ENCODE measurements around the gene ESRP2.

Gene ESRP2

DNA sequence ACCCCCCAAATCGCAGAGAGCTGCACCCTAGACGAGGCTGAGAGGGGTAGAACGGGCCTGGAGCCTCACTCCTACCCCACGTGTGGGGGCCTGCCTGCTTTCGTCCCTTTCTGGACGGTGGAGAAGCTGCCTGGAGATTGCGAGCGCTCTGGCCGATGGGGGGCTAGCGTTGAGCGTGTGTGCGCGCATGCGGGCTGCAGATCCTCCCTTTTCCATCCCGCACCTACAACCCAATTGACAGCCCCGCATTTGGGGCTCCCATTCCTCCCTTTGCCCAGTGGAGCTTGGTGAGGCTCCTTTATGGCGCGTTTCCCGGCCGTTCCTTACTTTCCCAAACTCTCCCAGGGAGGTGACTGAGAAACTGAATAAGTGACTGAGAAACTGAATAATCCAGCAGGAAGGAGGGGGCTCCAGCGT, 907 bp upstream of the ESRP2 start:
- DNase-seq = no peak

- no peak for DNase-seq
Observed at GRCh38 chr16:68236137-68236825, 354 bp upstream of the ESRP2 start.

DNA sequence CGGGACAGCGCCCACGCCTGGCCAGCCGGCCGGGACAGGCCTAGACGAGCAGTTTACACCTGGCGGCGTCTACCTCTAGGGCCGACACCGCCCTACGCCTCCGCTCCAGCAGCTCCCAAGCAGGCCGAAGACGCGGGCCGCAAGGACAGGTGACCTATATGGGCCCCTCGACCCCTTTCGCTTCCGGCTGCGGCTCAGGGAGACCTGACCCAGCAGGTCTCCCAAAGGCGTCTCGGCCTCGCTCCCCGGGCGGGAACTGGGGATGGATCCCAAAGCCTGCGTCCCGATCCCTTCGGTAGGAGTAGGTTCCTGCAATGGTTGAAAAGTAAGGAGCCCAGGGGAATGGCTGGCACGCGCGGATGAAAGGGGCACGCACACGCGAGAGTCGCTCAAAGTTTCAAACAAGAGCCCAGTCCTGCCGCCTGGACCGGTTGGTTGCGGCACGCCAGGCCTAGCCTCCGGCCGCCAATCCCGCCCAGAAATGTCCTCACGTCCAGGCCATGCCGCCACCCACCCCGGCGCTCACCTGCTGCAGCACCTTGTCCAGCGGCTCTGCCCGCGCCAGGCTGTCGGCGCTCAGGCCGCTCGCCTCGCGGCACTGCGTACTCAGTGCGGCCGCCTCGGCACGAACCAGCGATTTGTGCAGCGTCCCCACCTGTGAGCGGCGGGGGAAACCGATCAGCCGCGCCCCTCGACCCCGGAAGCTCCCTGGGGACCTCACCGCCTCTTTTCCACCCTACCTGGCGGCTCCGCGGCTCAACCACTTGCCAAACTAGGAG, 630 bp downstream of the ESRP2 start:
- DNase-seq = no peak

GRCh38 chr16:68234188-68235107, 1.5 kb downstream of the ESRP2 start:
- DNase-seq = no peak

DNA sequence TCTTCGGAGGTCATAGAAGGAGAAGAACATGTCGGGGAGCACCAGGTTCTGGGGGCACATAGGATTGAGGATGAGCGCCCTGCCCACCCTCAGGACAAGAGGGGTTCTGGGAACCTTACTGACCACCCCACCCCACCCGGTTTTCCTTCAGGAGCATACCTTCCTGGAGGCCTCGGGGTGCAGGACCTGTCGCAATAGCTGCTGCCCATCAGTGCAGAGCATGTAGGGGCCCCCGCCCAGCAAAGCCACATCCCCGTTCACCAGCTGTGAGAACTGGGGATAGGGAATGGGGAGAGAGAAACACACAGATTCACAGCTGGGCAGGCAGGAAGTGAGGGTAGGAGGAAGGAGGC, 2.1 kb downstream of the ESRP2 start:
- no peak for DNase-seq

GRCh38 chr16:68233085-68233834, 2.7 kb downstream of the ESRP2 start:
- no peak for DNase-seq

DNA sequence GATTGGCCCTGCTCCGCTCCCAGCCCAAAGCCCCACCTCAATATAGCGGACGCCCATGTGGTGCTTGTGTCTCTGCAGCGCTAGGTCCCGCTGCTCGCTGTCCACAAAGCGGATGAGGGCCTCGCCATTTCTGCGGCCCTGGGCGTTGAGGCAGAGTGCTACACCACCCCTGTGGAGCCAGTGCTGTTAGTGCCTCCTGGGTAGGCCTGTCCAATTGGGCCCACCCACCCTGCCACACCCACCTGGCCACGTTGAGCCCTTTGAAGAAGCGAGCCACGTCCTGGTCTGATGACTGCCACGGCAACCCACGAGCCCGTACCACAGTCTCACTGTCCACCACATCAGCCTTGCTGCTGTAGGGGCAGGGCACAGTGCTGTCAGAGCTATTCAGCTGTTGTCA, 3.6 kb downstream of the ESRP2 start:
- no peak for DNase-seq

GRCh38 chr16:68231384-68232136, 4.4 kb downstream of the ESRP2 start:
- no peak for DNase-seq

DNA sequence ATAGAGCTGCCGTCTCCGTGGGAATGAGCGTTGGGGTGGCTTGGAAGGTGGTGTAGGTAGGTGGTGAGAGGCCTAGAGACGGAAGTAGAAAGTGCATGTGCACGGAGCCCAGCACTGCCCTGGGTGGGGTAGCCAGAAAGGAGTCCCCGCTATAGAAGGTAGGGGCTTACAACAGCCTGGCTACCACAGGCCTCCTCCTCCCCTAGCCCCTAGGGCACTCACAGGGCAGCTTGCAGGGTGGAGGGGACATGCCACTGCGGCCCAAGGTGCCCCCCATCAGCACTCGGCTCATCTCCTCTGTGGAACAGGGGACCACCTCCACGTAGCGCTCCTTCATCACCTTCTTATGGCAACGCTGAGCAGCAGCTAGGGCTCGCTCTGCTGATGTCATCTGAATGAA, 5.0 kb downstream of the ESRP2 start:
- no peak for DNase-seq

- DNase-seq = no peak
Observed at GRCh38 chr16:68230176-68230571, 5.8 kb downstream of the ESRP2 start.

- no peak for DNase-seq
Observed at GRCh38 chr16:68229431-68230175, 6.3 kb downstream of the ESRP2 start.

DNA sequence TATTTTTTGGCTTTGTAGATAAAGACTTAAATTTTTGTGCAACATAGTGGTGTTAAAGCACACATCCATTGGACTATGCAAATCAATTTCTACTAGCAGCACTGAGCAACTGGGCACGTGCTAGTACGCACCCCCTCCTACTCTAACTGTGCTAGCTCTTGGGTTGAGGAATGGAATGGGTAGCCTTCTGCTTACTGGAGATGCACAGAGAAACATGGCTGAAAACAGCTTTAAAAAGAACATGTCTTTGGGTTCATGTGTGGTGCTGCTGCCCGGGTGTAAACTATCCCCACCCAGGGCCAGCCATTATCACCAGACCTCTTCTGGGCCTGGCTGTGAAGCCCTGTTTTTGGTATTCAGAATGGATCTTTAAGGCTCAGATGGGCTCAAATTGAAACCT, 7.3 kb downstream of the ESRP2 start:
- DNase-seq = no peak

- no peak for DNase-seq
Observed at GRCh38 chr16:68227850-68228553, 7.9 kb downstream of the ESRP2 start.

DNA sequence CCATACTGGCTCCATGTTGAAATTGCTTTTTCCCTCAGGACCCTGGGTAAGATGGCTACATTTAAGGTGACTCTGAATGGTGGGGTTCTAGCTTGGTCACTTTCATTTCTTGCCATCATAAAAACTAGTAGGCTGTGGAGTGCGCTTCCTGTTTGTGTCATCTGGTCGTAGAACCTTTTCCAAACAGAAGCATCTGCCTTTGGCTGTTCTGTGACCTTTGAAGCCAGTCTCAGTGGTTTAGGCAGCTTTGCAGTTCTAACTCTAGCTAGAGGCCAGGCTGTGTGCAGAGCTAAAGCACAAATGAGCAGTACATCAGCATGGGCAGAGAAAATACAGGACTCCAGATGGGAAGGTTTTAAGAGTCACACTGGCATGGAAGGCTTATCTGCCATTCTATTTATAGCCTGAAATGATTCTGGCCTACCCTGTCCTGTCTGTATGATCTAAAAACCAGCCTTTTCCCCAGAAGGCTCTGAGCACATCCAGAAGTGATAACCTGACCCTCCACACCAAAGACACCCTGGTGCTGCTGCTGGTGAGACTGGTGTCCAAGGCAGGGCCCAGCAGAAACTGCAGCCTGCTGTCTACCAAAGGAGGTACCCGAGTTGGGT, 8.6 kb downstream of the ESRP2 start:
- no peak for DNase-seq

DNA sequence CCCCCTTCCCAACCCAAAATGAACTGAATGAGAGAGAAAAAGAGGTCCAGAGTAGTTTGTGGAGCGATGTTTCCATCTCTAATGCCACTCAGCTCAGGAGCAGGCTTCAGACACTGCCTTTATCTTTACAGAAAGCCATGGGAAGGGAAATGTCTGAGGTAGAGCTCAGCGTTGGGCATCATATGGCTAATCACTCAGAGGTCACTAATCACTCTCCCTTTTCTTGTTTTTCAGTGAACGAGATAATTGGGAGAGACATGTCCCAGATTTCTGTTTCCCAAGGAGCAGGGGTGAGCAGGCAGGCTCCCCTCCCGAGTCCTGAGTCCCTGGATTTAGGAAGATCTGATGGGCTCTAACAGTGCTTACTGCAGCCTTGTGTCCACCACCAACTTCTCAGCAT, 9.8 kb downstream of the ESRP2 start:
- DNase-seq = no peak

GRCh38 chr16:68223072-68223471, 12.9 kb downstream of the ESRP2 start:
- no peak for DNase-seq

- no peak for DNase-seq
Observed at GRCh38 chr16:68219725-68220351, 16.1 kb downstream of the ESRP2 start.

DNA sequence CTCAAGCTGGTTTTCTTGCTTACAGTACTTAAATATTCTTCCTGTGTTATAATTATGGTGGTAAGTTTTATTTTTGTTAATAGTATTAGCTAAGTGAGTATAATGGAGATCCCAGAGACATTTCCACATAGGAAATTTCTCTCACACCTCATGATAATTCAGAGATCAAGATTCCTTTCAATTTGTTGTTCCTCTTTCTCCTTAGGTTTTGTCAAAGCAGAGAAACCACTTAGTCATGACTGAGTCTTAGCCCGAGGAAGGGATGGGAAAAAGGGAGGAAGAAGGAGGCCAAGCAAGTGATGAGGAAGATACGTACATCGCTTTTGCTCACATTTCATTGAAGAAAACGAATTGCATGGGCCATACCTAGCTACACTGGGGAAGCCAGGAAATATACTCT, 18.4 kb downstream of the ESRP2 start:
- DNase-seq = no peak

GRCh38 chr16:68216240-68216639, 19.7 kb downstream of the ESRP2 start:
- no peak for DNase-seq

DNA sequence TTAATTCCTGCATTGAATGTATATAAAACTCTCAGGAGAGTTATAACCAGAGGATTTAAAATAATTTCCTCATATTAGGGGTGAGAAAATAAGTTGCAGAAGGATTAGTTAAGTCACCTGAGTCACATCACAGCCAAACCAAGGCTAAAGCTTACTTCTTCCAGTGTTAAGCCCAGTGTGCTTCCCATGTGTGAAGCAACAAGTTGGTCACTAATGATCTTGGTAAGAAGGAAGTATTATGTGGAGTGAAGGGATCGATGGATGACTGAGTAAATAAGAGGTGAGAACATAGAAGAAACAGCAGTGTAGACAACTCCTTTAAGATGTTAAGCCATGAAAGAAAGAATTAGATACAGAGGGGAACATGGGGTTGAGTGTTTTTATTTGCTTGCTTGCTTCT, 20.6 kb downstream of the ESRP2 start:
- DNase-seq = no peak
